Thoracic aorta (tissue), 2 donors: ENCODE measurements around the gene SORD. TPM values are rescaled to one million over a fixed set of nuclear protein-coding genes. Genes with fewer than 3 reads are reported as not detected.
A peak's percentile ranks its signal among the peaks of the same experiment; 100 is the strongest.
"Not testable (repeated sequence)": the region's sequence is repeated elsewhere in the genome, so short reads cannot be mapped to it uniquely, and the experiment has no call there.

Experiments
- ATAC-seq: fragments of 150-250 bp; one replicate; pipeline ENCODE4 v1.8.0; 2017; ENCODE audit warnings: low read depth; ENCODE audit not compliant: insufficient number of reproducible peaks, low FRiP score
- DNase-seq: peaks from one replicate; pipeline ENCODE4 v3.0.0-alpha.2; 2020; ENCODE audit warnings: low spot score
- H3K27ac ChIP-seq, 2 donors: fragments of 200-600 bp; sonication (generic); 1 replicate in 1 of 2; 2 replicates in 1 of 2; pipeline ENCODE4 v1.5.1; 2016; ENCODE audit warnings: mild to moderate bottlenecking in 2 of 2, moderate library complexity in 2 of 2
- H3K27me3 ChIP-seq: fragments of 200-600 bp; sonication (generic); replicated peaks from 2 replicates; pipeline ENCODE4 v1.6.0; 2016; ENCODE audit warnings: mild to moderate bottlenecking; ENCODE audit not compliant: insufficient read depth
- H3K36me3 ChIP-seq: fragments of 200-600 bp; sonication (generic); one replicate; pipeline ENCODE4 v1.5.1; 2016
- H3K4me1 ChIP-seq, 2 donors: fragments of 200-600 bp; sonication (generic); 1 replicate in 1 of 2; 2 replicates in 1 of 2; pipeline versions ENCODE4 v1.5.1 to v1.6.0; 2016; ENCODE audit warnings: low read depth in 2 of 2, mild to moderate bottlenecking in 1 of 2; ENCODE audit not compliant: control insufficient read depth in 1 of 2
- H3K4me3 ChIP-seq: fragments of 200-600 bp; sonication (generic); 2 replicates; pipeline ENCODE4 v1.5.1; 2016; ENCODE audit warnings: mild to moderate bottlenecking
- H3K9me3 ChIP-seq: fragments of 200-600 bp; sonication (generic); 2 replicates; pipeline ENCODE4 v1.5.1; 2016
- CTCF ChIP-seq: fragments of 200-600 bp; sonication (generic); IDR thresholded peaks from one replicate; pipeline ENCODE4 v1.5.1; 2019; ENCODE audit warnings: antibody characterized with exemption
- total RNA-seq, 2 donors: library from RNA; depleted of rRNA; stranded (reverse); fragments of >200 nt; gene quantifications; one replicate each; pipeline versions ENCODE4 v1.1.0 to v1.2.3, GENCODE V29; 2016

SORD gene
- total RNA-seq, 2 donors from 2014 or later, result 6.6 to 10.7 TPM

- Histone ChIP-seq H3K4me3 (no peak overlapping the region), H3K9me3 (no peaks in the 10 kb centered on the region), H3K27ac (no peak overlapping the region), H3K27me3 (no peaks in the 10 kb centered on the region), H3K36me3 (no peaks in the 10 kb centered on the region), H3K4me1 (peaks cover 5 to 15% of the 10 kb centered on the region in 2 donors)
- ATAC-seq (no peak), DNase-seq (no peak)
- TF ChIP-seq CTCF, result no peak
These were observed 1.6 kb upstream of the SORD start for GRCh38 chr15:45021348-45021747.

GRCh38 chr15:45023659-45024225 lies 747 bp downstream of the SORD start:
- DNase-seq (no peak), ATAC-seq (peak; percentile 77)
- no peak for TF ChIP-seq CTCF
- Histone ChIP-seq H3K4me3 (peak overlapping the region; percentile 88), H3K9me3 (no peaks in the 10 kb centered on the region), H3K36me3 (no peaks in the 10 kb centered on the region), H3K4me1 (peaks cover 5 to 15% of the 10 kb centered on the region in 2 donors), H3K27me3 (no peaks in the 10 kb centered on the region), H3K27ac (peak overlapping the region; percentile 65 to 69)

GRCh38 chr15:45024649-45025048 lies 1.7 kb downstream of the SORD start:
- not testable (repeated sequence) for ATAC-seq, H3K27me3 ChIP-seq, H3K9me3 ChIP-seq, DNase-seq, H3K27ac ChIP-seq, H3K4me3 ChIP-seq, H3K36me3 ChIP-seq
- peaks cover 5 to 15% of the 10 kb centered on the region in 2 donors for H3K4me1 ChIP-seq

- H3K27ac ChIP-seq, ATAC-seq, H3K36me3 ChIP-seq, H3K9me3 ChIP-seq, DNase-seq, H3K4me3 ChIP-seq, H3K27me3 ChIP-seq: not testable (repeated sequence)
- H3K4me1 ChIP-seq, result peaks cover 5 to 15% of the 10 kb centered on the region in 2 donors
These were observed 2.6 kb downstream of the SORD start for GRCh38 chr15:45025627-45026026.

- H3K4me1 ChIP-seq, result peaks cover 5 to 15% of the 10 kb centered on the region in 2 donors
- no peaks in the 10 kb centered on the region for H3K36me3 ChIP-seq
- no peak for TF ChIP-seq CTCF
- no peaks in the 10 kb centered on the region for H3K27me3 ChIP-seq
- H3K4me3 ChIP-seq, result no peak overlapping the region
- no peaks in the 10 kb centered on the region for H3K9me3 ChIP-seq
- H3K27ac ChIP-seq, result no peak overlapping the region
- ATAC-seq, result no peak
- no peak for DNase-seq
These were observed 3.7 kb downstream of the SORD start for GRCh38 chr15:45026651-45027190.

- DNase-seq, result no peak
- TF ChIP-seq CTCF, result no peak
- H3K4me3 ChIP-seq, result no peak overlapping the region
- H3K4me1 ChIP-seq, result peaks cover 5 to 15% of the 10 kb centered on the region in 2 donors
- no peaks in the 10 kb centered on the region for H3K9me3 ChIP-seq
- ATAC-seq, result no peak
- H3K27me3 ChIP-seq, result no peaks in the 10 kb centered on the region
- H3K36me3 ChIP-seq, result no peaks in the 10 kb centered on the region
- H3K27ac ChIP-seq, result no peak overlapping the region
These were observed 4.2 kb downstream of the SORD start for GRCh38 chr15:45027220-45027619.
